ENCODE measurements around the gene USHBP1. TPM values are rescaled to one million over a fixed set of nuclear protein-coding genes. Genes with fewer than 3 reads are reported as not detected.
A peak's percentile ranks its signal among the peaks of the same experiment; 100 is the strongest.

Gene USHBP1
- total RNA-seq, 2 experiments from 2014 or later: not detected

GRCh38 chr19:17240062-17240752 is 24.3 kb downstream of the USHBP1 start:
- Mint-ChIP-seq H3K27me3 (no peaks in the 10 kb centered on the region), H3K36me3 (ENCODE audit: low read depth) (no peaks in the 10 kb centered on the region), H3K27ac (no peak overlapping the region), H3K4me3 (peak overlapping the region; percentile 39), H3K4me1 (ENCODE audit: low read depth) (no peaks in the 10 kb centered on the region), H3K9me3 (no peaks in the 10 kb centered on the region)
- TF ChIP-seq CTCF (IDR thresholded peaks at IDR 0.05): no peak
- Histone ChIP-seq H3K27me3 (ENCODE audit: control insufficient read depth in 1 of 2, insufficient read depth in 2 of 2, low read length in 2 of 2) (no peaks in the 10 kb centered on the region), H3K4me1 (ENCODE audit: insufficient read depth, low read length) (peaks cover 15% of the 10 kb centered on the region), H3K9me3 (ENCODE audit: control insufficient read depth in 1 of 2, insufficient read depth in 1 of 2, low read length in 2 of 2) (no peaks in the 10 kb centered on the region), H3K36me3 (ENCODE audit: insufficient read depth, low read length) (no peaks in the 10 kb centered on the region), H3K27ac (ENCODE audit: low read depth in 1 of 2, low read length in 2 of 2) (no peak overlapping the region), H3K4me3 (ENCODE audit: low read length) (no peak overlapping the region)
- ATAC-seq (ENCODE audit: poor library complexity) (no peak), DNase-seq (no peak)
- POLR2A ChIA-PET: no interaction called here
- intact Hi-C loops (cut with DNase I, micrococcal nuclease): no loop called here
- CTCF ChIA-PET: no interaction called here

- Histone ChIP-seq H3K27me3 (ENCODE audit: control insufficient read depth in 1 of 2, insufficient read depth in 2 of 2, low read length in 2 of 2) (no peaks in the 10 kb centered on the region), H3K27ac (ENCODE audit: low read depth in 1 of 2, low read length in 2 of 2) (no peak overlapping the region), H3K4me1 (ENCODE audit: insufficient read depth, low read length) (peaks cover 22% of the 10 kb centered on the region), H3K4me3 (ENCODE audit: low read length) (no peak overlapping the region), H3K36me3 (ENCODE audit: insufficient read depth, low read length) (no peaks in the 10 kb centered on the region), H3K9me3 (ENCODE audit: control insufficient read depth in 1 of 2, insufficient read depth in 1 of 2, low read length in 2 of 2) (no peaks in the 10 kb centered on the region)
- Mint-ChIP-seq H3K4me1 (ENCODE audit: low read depth) (peaks cover 6% of the 10 kb centered on the region), H3K4me3 (peak overlapping the region; percentile 57), H3K27me3 (no peaks in the 10 kb centered on the region), H3K27ac (no peak overlapping the region), H3K9me3 (no peaks in the 10 kb centered on the region), H3K36me3 (ENCODE audit: low read depth) (no peaks in the 10 kb centered on the region)
- intact Hi-C loops (cut with DNase I, micrococcal nuclease): no loop called here
- TF ChIP-seq CTCF (IDR thresholded peaks at IDR 0.05): no peak
- no peak for DNase-seq
- no peak for ATAC-seq (ENCODE audit: poor library complexity)
- ChIA-PET CTCF (no interaction called here), POLR2A (interaction anchor here (0.6 to 0.7 kb wide), 2 partner anchors 163 to 910 kb away, joined by 3 to 4 read pairs; no protein-coding TSS in a partner anchor)
Measured at GRCh38 chr19:17237747-17238706, 26.5 kb downstream of the USHBP1 start.

- no peak for TF ChIP-seq CTCF (IDR thresholded peaks at IDR 0.05)
- DNase-seq (no peak), ATAC-seq (ENCODE audit: poor library complexity) (no peak)
- no peaks in the 10 kb centered on the region for H3K9me3 Mint-ChIP-seq
- Histone ChIP-seq H3K4me1 (ENCODE audit: insufficient read depth, low read length) (peaks cover 22% of the 10 kb centered on the region), H3K9me3 (ENCODE audit: control insufficient read depth in 1 of 2, insufficient read depth in 1 of 2, low read length in 2 of 2) (no peaks in the 10 kb centered on the region), H3K27ac (ENCODE audit: low read depth in 1 of 2, low read length in 2 of 2) (no peak overlapping the region), H3K36me3 (ENCODE audit: insufficient read depth, low read length) (no peaks in the 10 kb centered on the region), H3K27me3 (ENCODE audit: control insufficient read depth in 1 of 2, insufficient read depth in 2 of 2, low read length in 2 of 2) (no peaks in the 10 kb centered on the region), H3K4me3 (ENCODE audit: low read length) (no peak overlapping the region)
- peak overlapping the region; percentile 63 for H3K4me3 Mint-ChIP-seq
- no peak overlapping the region for H3K27ac Mint-ChIP-seq
- CTCF ChIA-PET: interaction anchor here (2.0 kb wide), 1 partner anchor 22 kb away, joined by 12 read pairs; the partner anchor contains the start of gene USE1
- intact Hi-C loops (cut with DNase I, micrococcal nuclease): no loop called here
- no peaks in the 10 kb centered on the region for H3K27me3 Mint-ChIP-seq
- POLR2A ChIA-PET: interaction anchor here (0.6 to 3.6 kb wide), 2 partner anchors 11 to 160 kb away, joined by 3 to 51 read pairs; partner anchors contain the start of gene OCEL1
- no peaks in the 10 kb centered on the region for H3K36me3 Mint-ChIP-seq (ENCODE audit: low read depth)
- H3K4me1 Mint-ChIP-seq (ENCODE audit: low read depth): peaks cover 6% of the 10 kb centered on the region
Measured at GRCh38 chr19:17236811-17237543, 27.6 kb downstream of the USHBP1 start.

Data from CD4-positive, alpha-beta T cell (primary cell).